ENCODE measurements around the gene DNAH12.

The DNAH12 gene

DNA sequence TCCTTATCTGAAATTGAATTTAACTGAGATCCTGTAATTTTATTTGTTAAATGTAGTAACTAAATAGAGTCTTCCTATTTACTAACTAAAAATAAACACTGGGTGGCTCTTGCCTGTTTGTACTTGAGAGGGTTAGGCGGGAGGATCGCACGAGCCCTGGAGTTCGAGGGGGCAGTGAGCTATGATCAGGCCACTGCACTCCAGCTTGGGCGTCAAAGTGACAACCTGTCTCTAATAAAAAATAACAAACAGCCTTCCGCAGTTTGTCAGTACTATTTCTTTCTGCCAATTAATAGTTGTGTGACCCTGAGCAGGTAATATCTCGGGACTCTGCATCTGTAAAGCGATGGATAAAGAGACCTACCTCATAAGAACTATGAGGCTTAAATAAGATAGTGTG is 11.2 kb upstream of the DNAH12 start:
- H2AFZ ChIP-seq (ENCODE audit: low read length) = peak overlapping the region; percentile 94
- H3K4me1 ChIP-seq (ENCODE audit: low read length) = peaks cover 3% of the 10 kb centered on the region; the same call in 1 of the 2 replicates
- H3K9me2 ChIP-seq (replicated peaks; ENCODE audit: insufficient read depth, low read length) = no peaks in the 10 kb centered on the region
- peak overlapping the region; percentile 96 for H3K4me2 ChIP-seq (ENCODE audit: low read depth, low read length)
- H3K27ac ChIP-seq (ENCODE audit: low read length) = peak overlapping the region; percentile 80; the same call in 1 of the 2 replicates
- no peak for DNase-seq
- H3K27me3 ChIP-seq (replicated peaks; ENCODE audit: insufficient read depth, low read length) = no peaks in the 10 kb centered on the region
- H3K79me2 ChIP-seq (ENCODE audit: low read length) = peaks cover 46% of the 10 kb centered on the region
- H3K36me3 ChIP-seq (replicated peaks; ENCODE audit: insufficient read depth, low read length) = no peaks in the 10 kb centered on the region
- H3K9me3 ChIP-seq (replicated peaks; ENCODE audit: insufficient read depth, low read length) = no peaks in the 10 kb centered on the region
- H3F3A ChIP-seq (ENCODE audit: insufficient read depth, low read length) = peaks cover 6% of the 10 kb centered on the region
- H3K4me3 ChIP-seq (ENCODE audit: low read length) = peak overlapping the region; percentile 93
- H4K20me1 ChIP-seq (ENCODE audit: insufficient read depth, low read length) = no peaks in the 10 kb centered on the region
- H3K9ac ChIP-seq (ENCODE audit: low read length) = peak overlapping the region; percentile 90
- TF ChIP-seq EZH2 (optimal IDR thresholded peaks at IDR 0.05; ENCODE audit: low read depth, low read length) (no peak), EZH2phosphoT487 (IDR thresholded peaks at IDR 0.05; ENCODE audit: low read length) (no peak)
- TF ChIP-seq, protein P1, sequence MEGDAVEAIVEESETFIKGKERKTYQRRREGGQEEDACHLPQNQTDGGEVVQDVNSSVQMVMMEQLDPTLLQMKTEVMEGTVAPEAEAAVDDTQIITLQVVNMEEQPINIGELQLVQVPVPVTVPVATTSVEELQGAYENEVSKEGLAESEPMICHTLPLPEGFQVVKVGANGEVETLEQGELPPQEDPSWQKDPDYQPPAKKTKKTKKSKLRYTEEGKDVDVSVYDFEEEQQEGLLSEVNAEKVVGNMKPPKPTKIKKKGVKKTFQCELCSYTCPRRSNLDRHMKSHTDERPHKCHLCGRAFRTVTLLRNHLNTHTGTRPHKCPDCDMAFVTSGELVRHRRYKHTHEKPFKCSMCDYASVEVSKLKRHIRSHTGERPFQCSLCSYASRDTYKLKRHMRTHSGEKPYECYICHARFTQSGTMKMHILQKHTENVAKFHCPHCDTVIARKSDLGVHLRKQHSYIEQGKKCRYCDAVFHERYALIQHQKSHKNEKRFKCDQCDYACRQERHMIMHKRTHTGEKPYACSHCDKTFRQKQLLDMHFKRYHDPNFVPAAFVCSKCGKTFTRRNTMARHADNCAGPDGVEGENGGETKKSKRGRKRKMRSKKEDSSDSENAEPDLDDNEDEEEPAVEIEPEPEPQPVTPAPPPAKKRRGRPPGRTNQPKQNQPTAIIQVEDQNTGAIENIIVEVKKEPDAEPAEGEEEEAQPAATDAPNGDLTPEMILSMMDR (IDR thresholded peaks at IDR 0.05; ENCODE audit: low read length) = no peak

DNA sequence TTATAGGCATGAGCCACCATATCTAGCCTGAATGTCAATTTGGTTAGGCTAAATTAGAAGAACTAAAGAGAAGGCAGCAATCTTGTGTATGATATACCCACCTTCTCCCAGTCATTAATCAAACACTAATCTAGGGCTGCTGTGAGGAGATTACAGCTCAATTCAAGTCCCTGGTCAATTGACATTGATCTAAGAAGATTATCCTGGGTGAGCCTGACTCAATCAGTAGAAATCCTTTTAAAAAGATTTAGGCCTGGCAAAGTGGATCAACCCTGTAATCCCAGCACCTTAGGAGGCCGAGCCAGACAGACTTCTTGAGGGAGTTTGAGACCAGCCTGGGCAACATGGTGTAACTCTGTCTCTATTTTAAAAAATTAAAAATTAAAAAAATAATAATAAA is 2.5 kb upstream of the DNAH12 start:
- H3K79me2 ChIP-seq (ENCODE audit: low read length) = no peaks in the 10 kb centered on the region
- H3K4me2 ChIP-seq (ENCODE audit: low read depth, low read length) = no peak overlapping the region
- no peaks in the 10 kb centered on the region for H3K9me2 ChIP-seq (replicated peaks; ENCODE audit: insufficient read depth, low read length)
- no peak overlapping the region for H3K27ac ChIP-seq (ENCODE audit: low read length)
- DNase-seq = no peak
- H3K36me3 ChIP-seq (replicated peaks; ENCODE audit: insufficient read depth, low read length) = no peaks in the 10 kb centered on the region
- no peaks in the 10 kb centered on the region for H3K27me3 ChIP-seq (replicated peaks; ENCODE audit: insufficient read depth, low read length)
- no peaks in the 10 kb centered on the region for H3K9me3 ChIP-seq (replicated peaks; ENCODE audit: insufficient read depth, low read length)
- no peak for TF ChIP-seq EZH2phosphoT487 (IDR thresholded peaks at IDR 0.05; ENCODE audit: low read length)
- TF ChIP-seq, protein P1 (IDR thresholded peaks at IDR 0.05; ENCODE audit: low read length) = no peak
- H4K20me1 ChIP-seq (ENCODE audit: insufficient read depth, low read length) = no peaks in the 10 kb centered on the region
- no peaks in the 10 kb centered on the region for H3F3A ChIP-seq (ENCODE audit: insufficient read depth, low read length)
- H3K4me1 ChIP-seq (ENCODE audit: low read length) = no peaks in the 10 kb centered on the region
- no peak overlapping the region for H3K4me3 ChIP-seq (ENCODE audit: low read length)
- H2AFZ ChIP-seq (ENCODE audit: low read length) = no peak overlapping the region
- no peak overlapping the region for H3K9ac ChIP-seq (ENCODE audit: low read length)

DNA sequence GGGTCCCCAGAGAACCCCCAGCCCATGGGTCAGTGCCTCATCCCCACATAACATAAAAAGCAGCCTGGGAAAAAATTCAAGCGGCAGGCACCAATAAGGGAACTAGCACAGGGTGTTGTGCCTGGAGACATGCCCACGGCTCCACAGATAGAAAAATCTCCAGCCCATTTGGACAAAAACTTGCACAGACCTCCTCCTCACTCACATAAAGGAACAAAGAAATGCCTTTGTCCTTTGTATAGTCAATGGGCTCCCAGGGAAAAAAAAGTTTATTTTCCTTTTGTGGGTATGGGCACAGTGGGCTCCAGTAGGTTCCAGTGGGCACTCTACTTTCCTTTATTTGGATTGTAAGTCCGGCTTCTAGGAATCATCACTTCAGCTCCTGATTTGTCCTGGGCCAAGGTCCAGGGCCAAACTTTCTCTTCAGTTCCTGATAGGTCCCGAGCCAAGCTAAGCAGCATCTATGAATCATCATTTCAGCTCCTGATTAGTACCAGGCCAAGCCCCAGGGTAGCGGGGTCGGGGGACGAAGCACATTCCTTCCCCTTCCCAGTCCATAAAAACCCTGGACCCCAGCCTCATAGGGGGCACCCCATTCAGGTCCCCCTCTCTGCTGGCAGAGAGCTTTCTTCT is 1.6 kb upstream of the DNAH12 start:
- no peaks in the 10 kb centered on the region for H3K4me1 ChIP-seq (ENCODE audit: low read length)
- H3K36me3 ChIP-seq (replicated peaks; ENCODE audit: insufficient read depth, low read length) = no peaks in the 10 kb centered on the region
- no peaks in the 10 kb centered on the region for H4K20me1 ChIP-seq (ENCODE audit: insufficient read depth, low read length)
- H3K9ac ChIP-seq (ENCODE audit: low read length) = no peak overlapping the region
- no peaks in the 10 kb centered on the region for H3K27me3 ChIP-seq (replicated peaks; ENCODE audit: insufficient read depth, low read length)
- H3K9me2 ChIP-seq (replicated peaks; ENCODE audit: insufficient read depth, low read length) = no peaks in the 10 kb centered on the region
- no peaks in the 10 kb centered on the region for H3F3A ChIP-seq (ENCODE audit: insufficient read depth, low read length)
- H3K9me3 ChIP-seq (replicated peaks; ENCODE audit: insufficient read depth, low read length) = no peaks in the 10 kb centered on the region
- TF ChIP-seq EZH2phosphoT487 (IDR thresholded peaks at IDR 0.05; ENCODE audit: low read length) = no peak
- TF ChIP-seq EZH2 (optimal IDR thresholded peaks at IDR 0.05; ENCODE audit: low read depth, low read length) = no peak
- TF ChIP-seq, protein P1 (IDR thresholded peaks at IDR 0.05; ENCODE audit: low read length) = no peak
- H3K79me2 ChIP-seq (ENCODE audit: low read length) = no peaks in the 10 kb centered on the region
- H3K27ac ChIP-seq (ENCODE audit: low read length) = no peak overlapping the region
- no peak overlapping the region for H3K4me3 ChIP-seq (ENCODE audit: low read length)
- H2AFZ ChIP-seq (ENCODE audit: low read length) = no peak overlapping the region
- H3K4me2 ChIP-seq (ENCODE audit: low read depth, low read length) = no peak overlapping the region
- no peak for DNase-seq

All from MM.1S (cell line).